HEK293T (cell line): ENCODE data around the gene FUT7.

Source experiments
- BHLHE40 ChIP-seq: fragments of 450-650 bp; IDR thresholded peaks from 2 replicates; pipeline ENCODE4 v1.6.1; 2016; ENCODE audit warnings: mild to moderate bottlenecking, moderate library complexity, borderline replicate concordance
- ELF4 ChIP-seq: fragments of 450-650 bp; IDR thresholded peaks from 2 replicates; pipeline ENCODE4 v1.6.1; 2017; ENCODE audit warnings: antibody characterized with exemption
- FOXK2 ChIP-seq: fragments of 450-650 bp; IDR thresholded peaks from 2 replicates; pipeline ENCODE4 v1.6.1; 2016; ENCODE audit warnings: mild to moderate bottlenecking
- FOXM1 ChIP-seq: fragments of 450-650 bp; IDR thresholded peaks from 2 replicates; pipeline ENCODE4 v1.6.1; 2017; ENCODE audit warnings: mild to moderate bottlenecking, borderline replicate concordance
- SP1 ChIP-seq: fragments of 450-650 bp; IDR thresholded peaks from 2 replicates; pipeline ENCODE4 v1.6.1; 2017
- SUZ12 ChIP-seq: fragments of 450-650 bp; IDR thresholded peaks from 2 replicates; pipeline ENCODE4 v1.6.1; 2016; ENCODE audit warnings: mild to moderate bottlenecking

GRCh38 chr9:136995772-136996311, 36.0 kb downstream of the FUT7 start:
- no peak for TF ChIP-seq FOXM1
- no peak for TF ChIP-seq BHLHE40
- no peak for TF ChIP-seq ELF4
- TF ChIP-seq FOXK2 = no peak
- TF ChIP-seq SUZ12 = no peak
- no peak for TF ChIP-seq SP1
